ENCODE measurements around the gene PDXDC1.
"Not testable (repeated sequence)": the region's sequence is repeated elsewhere in the genome, so short reads cannot be mapped to it uniquely, and the experiment has no call there.

PDXDC1 gene

DNA sequence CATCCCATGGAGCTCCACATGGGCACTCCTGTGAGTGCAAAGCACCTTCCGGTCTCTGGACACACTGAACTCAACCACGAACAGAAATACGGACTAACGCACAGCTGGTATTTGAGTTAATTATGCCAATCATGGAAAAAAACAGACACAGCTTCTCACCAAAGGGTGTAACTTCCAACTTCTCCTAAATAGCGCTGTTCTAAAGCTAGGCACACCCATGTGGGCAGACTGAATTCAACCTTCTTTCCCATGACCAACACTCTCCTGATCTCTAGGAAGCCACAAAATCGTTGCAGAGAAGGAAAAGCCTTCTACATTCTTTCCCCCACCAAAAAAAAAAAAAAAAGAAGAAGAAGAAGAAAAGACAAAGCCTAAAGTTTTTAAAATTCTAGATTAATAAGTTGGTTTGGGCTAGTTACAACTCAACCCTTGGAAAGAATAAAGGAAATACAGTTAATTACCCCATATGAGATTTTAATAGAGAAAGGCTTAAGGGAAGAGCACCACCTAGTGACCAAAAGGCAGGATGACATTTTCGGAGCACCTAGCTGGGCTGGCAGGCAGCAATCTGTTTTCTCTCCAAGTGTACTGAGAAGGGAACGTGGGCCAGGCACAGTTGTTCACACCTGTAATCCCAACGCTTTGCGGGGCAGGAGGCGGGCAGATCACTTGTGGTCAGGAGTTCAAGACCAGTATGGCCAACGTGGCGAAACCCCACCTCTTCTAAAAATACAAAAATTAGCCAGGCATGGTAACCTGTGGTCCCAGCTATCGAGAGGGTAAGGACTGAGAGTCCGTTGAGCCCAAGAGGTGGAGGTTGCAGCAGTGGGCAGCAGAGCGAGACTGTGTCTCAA, 97.3 kb downstream of the PDXDC1 start:
- not testable (repeated sequence) for DNase-seq (ENCODE audit: low read depth)

DNA sequence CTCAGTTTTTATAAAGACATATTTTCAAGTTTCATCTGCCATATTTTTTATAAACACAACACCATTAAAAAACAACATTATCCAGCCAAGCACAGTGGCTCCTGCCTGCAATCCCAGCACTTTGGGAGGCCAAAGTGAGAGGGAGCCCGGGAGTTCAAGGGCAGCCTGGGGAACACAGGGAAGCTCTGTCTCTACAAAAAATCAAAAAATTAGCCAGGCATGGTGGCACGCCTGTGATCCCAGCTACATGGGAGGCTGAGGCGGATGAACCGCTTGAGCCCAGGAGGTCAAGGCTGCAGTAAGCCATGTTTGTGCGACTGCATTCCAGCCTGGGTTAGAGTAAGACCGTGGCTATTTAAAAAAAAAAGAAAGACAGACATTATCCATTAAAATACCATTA, 98.3 kb downstream of the PDXDC1 start:
- no peak for DNase-seq (ENCODE audit: low read depth)

DNA sequence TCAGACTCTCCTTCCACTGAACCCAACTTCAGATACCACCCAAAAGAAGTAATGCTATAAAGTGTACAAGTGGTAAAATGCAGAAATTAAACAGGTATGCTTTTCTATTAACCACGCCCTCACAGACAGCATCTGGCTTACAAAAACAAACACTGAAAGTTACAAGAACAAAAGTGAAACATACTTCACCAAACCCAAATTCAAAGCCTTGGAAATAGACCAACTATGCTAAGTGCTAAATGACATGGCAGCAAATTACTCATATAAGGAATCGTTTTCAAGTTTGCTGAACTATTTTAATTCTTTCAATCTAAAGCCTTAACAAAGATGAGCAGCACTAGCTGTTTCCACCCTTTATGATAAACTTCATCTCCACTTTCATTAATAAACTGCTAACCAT, 101.3 kb downstream of the PDXDC1 start:
- DNase-seq (ENCODE audit: low read depth) = not testable (repeated sequence)

DNA sequence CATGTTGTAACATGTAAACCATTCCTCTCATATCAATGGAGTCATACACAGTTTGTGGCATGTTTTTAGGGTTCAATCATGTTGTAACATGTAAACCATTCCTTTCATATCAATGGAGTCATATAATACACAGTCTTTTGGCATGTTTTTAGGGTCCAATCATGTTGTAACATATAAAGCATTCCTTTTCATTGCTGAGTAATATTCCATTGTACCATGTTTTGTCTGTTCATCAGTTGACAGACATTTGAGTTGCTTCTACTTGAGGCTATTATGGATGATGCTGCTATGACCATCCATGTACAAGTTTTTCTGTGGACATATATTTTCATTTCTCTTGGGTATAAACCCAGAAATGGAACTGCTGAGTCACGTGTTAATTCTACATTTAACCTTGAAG, 106.1 kb downstream of the PDXDC1 start:
- DNase-seq (ENCODE audit: low read depth) = not testable (repeated sequence)

DNA sequence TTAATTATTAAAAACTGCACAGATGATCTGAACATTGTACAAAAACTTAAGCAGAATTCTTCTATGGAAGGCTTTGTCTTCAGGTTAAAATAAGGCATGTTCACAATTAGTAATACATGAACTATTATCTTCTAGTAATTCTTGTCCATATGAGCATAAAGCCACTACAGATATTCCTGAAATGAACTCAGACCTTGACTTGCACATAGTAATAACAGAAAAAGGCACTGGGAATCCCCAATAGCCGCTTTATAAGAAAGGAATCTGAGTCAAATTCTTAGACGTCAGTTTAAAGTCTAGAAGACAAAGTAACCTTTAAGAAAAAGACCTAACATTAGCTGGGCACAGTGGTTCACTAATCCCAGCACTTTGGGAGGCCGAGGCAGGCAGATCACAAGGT, 108.0 kb downstream of the PDXDC1 start:
- not testable (repeated sequence) for DNase-seq (ENCODE audit: low read depth)

DNA sequence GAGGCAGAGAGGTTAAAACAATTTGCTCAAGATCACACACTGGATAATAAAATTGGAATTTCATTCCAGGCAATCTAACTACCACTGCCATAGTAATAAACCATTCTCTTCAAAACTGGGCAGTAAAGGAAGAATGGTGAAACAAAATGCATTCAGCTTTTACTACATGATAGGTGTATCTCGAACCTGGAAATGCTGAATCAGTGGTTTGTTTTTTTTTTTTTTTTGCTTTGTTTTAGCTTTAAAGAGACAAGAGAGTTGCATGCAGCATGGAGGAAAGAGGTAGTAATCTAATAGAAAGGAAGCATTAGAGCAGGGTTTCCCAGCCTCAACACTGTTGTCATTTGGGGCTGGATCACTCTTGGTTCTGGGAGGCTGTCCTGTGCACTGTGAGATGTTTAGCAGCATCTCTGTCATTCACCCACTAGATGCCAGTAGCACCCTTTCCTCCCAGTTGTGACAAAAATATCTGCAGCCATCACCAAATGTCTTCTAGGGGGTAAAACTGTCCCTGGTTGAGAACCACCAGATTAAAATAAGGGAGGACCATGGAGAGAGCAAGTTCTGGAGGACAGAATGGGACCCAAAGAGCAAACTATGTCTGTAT, 115.9 kb downstream of the PDXDC1 start:
- not testable (repeated sequence) for DNase-seq (ENCODE audit: low read depth)

DNA sequence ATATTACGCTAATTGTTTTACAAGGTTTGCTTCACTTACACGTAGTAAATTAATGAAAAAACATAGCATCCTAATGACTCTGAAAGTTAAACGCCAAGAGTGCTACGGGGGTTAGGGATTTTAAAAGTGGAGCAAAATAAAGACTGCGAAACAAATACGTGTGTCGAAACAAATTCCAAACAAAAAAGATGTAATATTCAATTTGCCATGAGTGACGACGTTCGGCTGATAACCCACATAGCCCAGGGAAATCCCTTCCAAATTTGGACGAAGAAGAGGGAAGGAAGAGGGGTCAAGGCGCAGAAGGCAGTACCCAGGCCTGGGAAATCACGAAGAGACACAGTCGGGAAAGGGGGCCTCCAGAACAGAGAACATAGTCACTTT, 118.7 kb downstream of the PDXDC1 start:
- DNase-seq (ENCODE audit: low read depth) = not testable (repeated sequence)

DNA sequence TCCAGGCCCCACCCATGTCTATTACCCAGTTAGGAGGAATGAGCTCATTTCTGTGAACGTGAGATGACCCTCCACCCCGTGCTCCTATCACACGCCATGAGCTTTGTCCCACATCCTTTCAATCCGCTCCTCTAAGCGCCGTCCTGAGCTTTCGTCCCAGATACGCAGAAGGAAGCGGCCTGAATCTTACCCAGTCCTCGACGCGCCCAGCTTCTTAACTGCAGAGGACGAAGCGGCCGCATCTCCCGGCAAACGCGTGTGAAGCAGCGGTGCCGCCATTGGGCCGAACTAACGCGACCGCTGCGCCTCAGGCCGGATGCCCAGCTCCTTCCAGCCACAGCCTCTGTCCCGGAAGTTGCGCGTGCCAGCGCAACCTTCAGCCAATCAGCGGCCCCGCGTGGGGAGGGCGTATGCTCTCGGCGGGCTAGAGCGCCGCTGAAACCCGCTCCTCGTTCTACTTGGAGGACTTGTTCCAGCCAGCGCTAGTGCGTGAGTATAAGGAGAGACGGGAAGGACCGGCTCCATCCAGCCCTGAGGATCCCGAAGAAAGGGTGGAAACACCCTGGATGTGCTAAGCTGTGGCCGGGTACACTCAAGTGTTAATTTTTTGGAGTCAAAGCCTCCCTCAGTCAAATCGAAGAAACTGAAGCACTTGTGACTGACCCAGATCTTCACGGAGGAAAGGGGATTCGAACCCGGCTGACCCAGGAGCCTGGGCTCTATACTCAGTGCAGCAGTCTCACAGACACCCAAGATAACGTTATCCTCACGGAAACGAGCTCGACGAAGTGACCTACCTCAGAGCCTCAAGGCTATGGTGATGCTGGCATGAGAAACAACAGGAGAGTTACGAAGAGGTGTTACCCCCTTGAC, 119.4 kb downstream of the PDXDC1 start, which contains the start of gene RRN3:
Gene RRN3 (minus strand): TSS at position 318 of the 873 bp plus-strand sequence. CDS start 39 bp downstream, at position 279.
- DNase-seq (ENCODE audit: low read depth) = peak; percentile 65

DNA sequence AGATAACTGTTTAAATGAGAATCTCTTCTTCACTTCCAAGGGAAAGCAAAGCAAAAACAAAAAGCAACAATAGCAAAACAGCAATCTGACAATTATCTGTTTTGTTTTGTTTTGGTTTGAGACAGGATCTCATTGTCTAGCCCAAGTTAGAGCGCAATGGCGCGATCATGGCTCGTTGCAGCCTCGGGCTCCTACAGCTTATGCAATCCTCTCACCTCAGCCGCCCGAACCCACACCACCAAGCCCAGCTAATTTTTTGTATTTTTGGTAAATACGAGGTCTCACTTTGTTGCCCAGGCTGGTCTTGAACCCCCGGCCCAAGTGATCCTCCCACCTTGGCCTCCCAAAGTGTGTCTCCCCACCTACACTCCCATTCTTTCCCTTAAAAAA, 121.8 kb downstream of the PDXDC1 start:
- DNase-seq (ENCODE audit: low read depth) = not testable (repeated sequence)

DNA sequence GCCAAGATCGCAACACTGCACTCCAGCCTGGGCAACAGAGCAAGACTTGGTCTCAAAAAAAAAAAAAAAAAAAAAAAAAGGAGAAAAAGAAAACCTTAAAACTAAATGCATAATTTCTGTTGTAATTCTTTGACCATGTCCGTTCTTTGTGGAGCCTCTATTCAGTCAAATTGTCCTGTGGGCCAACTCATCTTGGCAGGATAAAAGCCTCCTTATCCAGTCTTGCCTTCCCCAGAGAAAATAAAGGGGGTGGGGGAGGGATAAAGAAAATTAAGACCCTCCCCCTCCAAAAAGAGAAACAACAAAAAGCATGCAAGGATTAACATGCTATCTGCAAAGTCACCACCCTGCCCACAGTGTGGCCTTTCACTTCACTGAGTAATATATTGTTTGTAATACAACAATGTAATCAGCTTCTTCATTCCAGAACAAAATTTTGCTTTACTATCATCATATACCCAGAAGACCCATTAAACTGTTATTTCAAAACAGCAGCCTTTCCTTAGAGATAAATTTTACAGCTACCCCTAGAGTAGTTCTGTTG, 124.6 kb downstream of the PDXDC1 start:
- DNase-seq (ENCODE audit: low read depth) = not testable (repeated sequence)

DNA sequence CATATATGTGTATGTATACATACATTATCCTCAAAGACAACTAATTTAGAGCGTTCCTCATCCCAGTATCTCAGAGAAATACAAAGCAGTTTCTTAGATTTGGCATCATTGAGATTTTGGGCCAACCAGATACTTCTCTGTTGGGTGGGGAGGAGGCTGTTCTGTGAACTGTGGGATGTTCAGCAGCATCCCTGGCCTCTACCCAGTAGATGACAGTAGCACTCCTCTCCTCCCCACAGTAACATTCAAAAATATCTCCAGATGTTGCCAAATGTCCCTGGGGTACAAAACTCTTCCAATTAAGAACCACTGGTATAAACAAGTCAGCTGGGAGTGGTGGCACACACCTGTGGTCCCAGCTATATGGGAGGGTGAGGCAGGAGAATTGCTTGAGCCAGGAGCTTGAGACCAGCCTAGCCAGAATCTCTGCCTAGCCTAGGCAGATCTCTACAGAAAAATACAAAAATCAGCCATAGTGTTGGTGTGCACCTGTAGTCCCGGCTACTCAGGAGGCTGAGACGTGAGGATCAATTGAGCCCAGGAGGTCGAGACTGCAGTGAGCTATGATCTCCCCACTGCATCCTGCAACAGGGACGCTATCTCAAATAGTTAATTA, 125.7 kb downstream of the PDXDC1 start:
- not testable (repeated sequence) for DNase-seq (ENCODE audit: low read depth)

DNA sequence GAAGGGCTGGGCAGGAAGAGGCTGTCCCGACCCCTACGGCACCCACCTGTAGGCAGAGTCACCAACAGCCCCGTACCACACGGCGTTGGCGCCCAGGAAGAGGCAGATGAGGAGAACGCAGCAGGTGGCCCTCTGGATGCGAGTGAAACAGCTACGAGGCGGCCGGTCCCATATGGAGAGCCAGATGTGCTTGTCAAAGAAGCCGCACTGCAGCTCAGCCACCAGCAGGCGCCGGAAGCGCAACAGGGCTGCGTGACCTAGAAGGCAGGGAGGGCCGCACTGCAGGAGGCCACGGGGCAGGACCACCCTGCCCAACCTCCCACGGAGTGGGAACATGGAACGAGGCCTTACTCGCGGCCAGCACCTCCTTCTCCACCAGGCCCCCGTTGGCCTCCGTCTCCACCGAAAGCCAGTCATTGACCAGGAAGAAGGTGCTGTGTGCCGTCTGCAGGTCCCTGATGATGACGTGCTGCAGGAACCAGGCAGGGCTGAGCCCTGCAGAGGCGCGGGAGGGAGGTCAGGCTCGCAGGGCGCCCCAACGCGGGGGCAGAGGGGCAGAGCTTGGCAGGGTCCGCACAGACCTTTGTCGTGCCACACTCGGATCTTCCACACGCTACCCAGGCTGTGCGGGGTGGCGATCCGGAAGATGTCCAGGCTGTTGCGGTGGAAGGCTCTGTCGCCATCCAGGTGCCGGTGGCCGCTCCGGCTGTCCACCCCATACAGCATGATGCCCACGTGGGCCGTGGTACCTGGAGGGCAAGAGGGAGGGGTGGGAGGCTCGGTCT, 153.0 kb downstream of the PDXDC1 start:
- not testable (repeated sequence) for DNase-seq (ENCODE audit: low read depth)

DNA sequence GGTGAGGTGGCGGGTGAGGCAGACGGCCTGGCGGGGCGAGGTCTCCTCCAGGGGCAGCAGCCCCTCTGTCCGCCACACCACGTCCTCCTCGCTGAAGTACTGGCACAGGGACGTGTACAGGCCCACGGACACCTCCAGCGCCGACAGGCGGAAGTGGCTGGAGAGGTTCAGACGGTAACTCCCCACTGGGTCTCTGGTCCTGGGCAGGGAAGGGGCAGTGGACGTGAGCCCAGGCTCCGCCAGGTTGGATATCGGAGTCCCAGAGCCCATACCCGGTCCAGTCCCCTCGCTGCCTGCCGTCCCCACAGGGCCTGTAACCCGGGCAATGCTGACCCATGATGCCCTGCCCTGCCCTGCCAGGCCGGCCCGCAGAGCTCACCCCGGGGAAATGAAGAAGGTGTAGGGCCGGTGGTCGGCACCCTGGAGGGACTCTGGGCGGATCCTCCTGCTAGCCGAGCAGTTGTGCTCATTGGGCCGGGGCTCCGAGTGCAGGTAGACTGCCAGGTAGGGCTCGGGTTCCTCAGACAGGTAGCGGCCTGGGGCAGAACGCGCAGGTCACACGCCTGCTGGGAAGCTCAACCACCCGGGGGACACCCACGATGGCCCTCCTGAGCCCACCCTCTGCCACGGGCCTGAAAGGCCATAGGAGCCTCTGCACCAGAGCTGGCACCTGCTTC, 155.6 kb downstream of the PDXDC1 start:
- DNase-seq (ENCODE audit: low read depth) = not testable (repeated sequence)

DNA sequence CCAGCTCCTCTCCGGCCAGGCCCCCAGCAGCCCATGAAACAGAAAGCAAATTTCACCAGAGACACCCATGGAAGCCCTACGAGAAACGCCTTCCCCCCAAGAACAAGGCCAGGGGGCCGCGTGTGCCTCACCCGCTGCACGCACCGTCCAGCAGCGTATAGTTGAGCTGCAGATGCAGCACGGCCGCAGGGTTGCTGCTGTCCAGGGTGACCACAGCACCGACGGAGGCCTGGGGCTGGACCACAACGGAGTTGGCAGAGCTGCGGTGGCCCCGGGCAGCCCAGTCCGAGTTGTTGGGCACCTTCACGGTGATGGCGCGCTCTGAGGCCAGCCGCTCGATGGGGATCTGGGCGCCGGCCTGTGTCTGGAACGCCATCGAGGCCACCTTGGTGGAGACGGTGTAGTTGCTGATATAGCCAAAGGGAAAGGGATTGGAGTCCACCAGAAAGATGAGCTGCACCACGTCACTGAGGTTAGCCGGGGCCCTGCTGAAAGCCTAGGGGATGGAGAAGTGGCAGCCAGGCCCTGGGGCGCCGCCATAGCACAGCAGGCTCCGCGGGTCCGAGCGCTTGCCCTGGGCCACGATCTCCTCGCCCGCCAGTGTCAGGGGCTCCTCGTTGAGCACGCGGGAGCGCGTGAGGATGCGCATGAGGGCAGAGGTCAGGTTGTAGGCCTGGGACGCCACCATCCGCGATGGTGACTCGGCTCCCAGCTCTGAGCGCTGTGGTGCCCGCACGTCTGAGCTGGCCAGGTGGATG, 156.3 kb downstream of the PDXDC1 start:
- not testable (repeated sequence) for DNase-seq (ENCODE audit: low read depth)

DNA sequence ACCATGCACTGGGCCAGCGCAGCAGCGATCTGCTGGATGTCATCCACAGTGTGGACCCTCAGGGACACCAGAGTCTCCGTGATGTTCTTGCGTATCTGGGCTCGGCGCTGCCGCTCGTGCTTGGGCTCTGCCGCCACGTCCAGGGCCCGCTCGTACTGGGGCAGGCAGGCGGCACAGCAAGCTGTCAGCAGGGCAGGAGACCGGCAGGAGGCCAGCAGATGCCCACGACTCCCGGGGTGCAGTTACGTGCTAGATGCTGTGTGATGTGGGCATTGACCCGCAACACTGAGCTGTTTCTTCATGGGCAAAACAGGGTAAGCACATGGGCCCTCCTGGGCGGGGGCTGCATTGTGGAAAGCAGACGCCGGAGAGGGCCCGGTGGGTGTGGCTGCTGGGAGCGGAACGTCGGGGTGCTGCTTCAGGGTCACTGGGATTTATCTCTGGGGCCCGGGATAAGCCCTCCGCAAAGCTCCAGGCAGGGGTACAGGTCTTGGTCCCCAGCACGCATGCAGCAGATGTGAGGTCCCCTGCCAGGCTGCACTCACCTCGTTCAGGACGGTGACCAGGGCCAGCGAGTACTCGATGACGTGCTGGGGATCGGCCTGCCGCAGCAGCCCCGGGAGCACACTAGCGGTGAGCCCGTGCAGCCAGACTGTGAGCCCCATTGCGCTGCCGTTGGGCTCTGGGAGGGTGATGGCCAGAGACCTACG, 158.0 kb downstream of the PDXDC1 start:
- not testable (repeated sequence) for DNase-seq (ENCODE audit: low read depth)

DNA sequence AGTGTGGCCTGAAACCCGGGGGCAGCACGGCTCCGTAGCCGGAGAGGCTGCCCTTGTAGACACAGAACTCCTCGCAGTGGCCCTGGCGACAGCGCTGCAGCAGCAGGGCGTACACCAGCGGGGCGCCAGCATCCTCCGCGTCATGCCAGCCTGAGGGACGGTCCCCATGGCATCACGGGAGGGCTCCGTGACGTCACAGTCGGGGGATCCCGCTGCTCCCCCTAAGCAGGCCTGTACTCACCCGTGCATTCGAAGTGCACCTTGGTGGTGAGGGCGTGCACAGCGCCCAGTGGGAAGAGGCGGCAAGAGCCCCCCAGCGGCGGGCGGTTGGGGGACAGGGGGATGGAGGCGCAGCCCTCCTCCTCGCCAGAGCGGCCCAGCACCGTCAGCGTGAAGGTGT, 158.7 kb downstream of the PDXDC1 start:
- DNase-seq (ENCODE audit: low read depth) = not testable (repeated sequence)

DNA sequence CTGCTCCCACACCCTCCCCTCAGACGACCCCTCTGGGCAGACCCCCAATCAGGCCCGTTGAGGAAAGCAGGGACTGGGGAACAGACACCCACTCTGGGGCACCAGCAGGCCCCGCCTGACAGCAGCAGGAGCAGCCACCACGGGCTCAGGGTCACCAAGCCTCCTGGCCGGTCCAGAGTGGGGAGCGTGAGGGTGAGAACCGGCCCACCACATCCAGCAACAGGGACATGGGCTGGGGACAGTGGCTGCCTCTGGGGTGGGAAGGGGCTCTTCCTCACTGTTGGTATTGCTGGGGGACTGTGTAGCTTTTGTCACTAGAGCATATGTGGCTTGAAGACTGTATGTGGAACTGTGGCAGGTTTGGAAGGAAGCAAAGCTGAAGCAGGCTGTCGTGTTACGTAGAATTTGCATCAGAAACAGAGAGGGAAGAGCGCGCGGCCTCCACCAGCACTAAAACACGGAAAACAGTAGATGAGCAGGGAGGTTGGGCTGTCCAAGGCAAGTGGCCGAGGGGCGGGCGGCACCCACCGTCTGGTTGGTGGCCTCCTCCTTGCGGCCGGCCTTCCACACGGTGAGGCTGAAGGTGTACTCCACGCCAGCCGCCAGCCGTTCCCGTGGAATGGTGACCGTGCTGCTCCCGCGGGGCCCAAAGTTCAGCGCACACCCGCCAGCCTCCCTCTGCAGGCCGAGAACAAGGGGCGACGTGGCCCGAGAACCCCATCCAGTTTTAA, 160.1 kb downstream of the PDXDC1 start:
- not testable (repeated sequence) for DNase-seq (ENCODE audit: low read depth)

All from GM04503 (cell line).